Hepatocyte (in vitro differentiated cells): ENCODE results near the gene ATG10.

Experiments
- EZH2phosphoT487 ChIP-seq: fragments of 200-600 bp; sonication (generic); IDR thresholded peaks from one replicate; pipeline ENCODE4 v1.6.1; 2018; ENCODE audit warnings: antibody characterized with exemption, mild to moderate bottlenecking, low read depth, moderate library complexity; ENCODE audit not compliant: unreplicated experiment, severe bottlenecking
- TF ChIP-seq, protein P1 (sequence below): fragments of 200-600 bp; sonication (generic); IDR thresholded peaks from 2 replicates; pipeline ENCODE4 v1.5.1; 2016; ENCODE audit warnings: antibody characterized with exemption, mild to moderate bottlenecking; ENCODE audit not compliant: poor library complexity

DNA sequence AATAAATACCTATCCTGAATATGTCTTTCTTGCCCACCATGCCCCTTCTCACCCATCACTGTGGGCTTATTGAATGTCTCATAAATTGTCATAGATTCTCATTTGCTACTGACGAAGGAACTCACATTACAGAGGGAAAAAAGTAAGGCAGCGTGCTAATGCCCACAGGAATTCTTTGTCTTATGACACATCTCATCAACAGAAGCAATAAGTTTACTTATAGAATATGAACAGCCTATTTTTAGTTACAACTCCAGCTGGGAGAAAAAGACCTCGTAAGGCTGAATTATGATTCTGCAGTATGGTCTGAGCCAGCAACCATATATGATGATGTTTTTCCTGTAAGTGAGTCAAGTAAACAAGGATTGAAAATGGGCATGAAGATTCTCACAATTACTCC is 22.4 kb upstream of the ATG10 start:
- TF ChIP-seq, protein P1, sequence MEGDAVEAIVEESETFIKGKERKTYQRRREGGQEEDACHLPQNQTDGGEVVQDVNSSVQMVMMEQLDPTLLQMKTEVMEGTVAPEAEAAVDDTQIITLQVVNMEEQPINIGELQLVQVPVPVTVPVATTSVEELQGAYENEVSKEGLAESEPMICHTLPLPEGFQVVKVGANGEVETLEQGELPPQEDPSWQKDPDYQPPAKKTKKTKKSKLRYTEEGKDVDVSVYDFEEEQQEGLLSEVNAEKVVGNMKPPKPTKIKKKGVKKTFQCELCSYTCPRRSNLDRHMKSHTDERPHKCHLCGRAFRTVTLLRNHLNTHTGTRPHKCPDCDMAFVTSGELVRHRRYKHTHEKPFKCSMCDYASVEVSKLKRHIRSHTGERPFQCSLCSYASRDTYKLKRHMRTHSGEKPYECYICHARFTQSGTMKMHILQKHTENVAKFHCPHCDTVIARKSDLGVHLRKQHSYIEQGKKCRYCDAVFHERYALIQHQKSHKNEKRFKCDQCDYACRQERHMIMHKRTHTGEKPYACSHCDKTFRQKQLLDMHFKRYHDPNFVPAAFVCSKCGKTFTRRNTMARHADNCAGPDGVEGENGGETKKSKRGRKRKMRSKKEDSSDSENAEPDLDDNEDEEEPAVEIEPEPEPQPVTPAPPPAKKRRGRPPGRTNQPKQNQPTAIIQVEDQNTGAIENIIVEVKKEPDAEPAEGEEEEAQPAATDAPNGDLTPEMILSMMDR, result no peak
- no peak for TF ChIP-seq EZH2phosphoT487
